Measurements from ENCODE around the gene MED27. TPM values are rescaled to one million over a fixed set of nuclear protein-coding genes. Genes with fewer than 3 reads are reported as not detected.

The MED27 gene
- total and polyA plus RNA-seq, 8 donors = 0.87 to 21.9 (median 12.7) TPM

DNA sequence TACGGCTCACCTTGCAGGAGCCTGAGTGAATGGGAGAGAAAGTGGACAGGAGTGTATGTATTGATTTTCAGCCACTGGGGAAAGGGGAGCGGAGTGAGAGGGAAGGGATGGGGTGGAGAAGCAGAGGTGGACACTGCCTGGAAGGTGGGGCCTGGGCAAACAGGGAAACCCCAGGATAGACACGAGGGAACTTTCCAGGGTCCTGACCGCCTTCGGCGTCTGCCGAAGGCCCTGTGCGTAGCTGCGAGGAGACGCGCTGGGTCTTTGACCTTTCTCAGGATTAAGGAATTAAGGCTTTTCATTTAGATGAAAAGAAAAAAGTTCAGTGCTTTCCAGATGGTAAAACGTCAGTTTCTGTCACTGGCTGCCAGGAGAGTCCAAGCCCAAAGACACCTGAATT is 205.2 kb downstream of the MED27 start:
- TF ChIP-seq, protein P1, sequence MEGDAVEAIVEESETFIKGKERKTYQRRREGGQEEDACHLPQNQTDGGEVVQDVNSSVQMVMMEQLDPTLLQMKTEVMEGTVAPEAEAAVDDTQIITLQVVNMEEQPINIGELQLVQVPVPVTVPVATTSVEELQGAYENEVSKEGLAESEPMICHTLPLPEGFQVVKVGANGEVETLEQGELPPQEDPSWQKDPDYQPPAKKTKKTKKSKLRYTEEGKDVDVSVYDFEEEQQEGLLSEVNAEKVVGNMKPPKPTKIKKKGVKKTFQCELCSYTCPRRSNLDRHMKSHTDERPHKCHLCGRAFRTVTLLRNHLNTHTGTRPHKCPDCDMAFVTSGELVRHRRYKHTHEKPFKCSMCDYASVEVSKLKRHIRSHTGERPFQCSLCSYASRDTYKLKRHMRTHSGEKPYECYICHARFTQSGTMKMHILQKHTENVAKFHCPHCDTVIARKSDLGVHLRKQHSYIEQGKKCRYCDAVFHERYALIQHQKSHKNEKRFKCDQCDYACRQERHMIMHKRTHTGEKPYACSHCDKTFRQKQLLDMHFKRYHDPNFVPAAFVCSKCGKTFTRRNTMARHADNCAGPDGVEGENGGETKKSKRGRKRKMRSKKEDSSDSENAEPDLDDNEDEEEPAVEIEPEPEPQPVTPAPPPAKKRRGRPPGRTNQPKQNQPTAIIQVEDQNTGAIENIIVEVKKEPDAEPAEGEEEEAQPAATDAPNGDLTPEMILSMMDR (IDR thresholded peaks at IDR 0.05) = no peak
- TF ChIP-seq POLR2AphosphoS5 (IDR thresholded peaks at IDR 0.05) = no peak
- no peak for TF ChIP-seq EP300 (IDR thresholded peaks at IDR 0.05)
- TF ChIP-seq POLR2A (IDR thresholded peaks at IDR 0.05) = no peak
- peaks cover 0 to 39% (median 23%) of the 10 kb centered on the region in 4 donors for H3K36me3 ChIP-seq
- intact Hi-C loops (cut with DNase I; ENCODE audit: low total_unique reads) = no loop called here
- no peak for DNase-seq
- no peaks in the 10 kb centered on the region for H3K9me3 ChIP-seq
- no peaks in the 10 kb centered on the region for H3K4me1 ChIP-seq
- WGBS, 5 donors = 84 to 91% (median 87%) methylated on average over 12 of the region's 12 CpGs
- H3K27me3 ChIP-seq = no peaks in the 10 kb centered on the region
- no peak overlapping the region for H3K27ac ChIP-seq
- no peak overlapping the region for H3K4me3 ChIP-seq

DNA sequence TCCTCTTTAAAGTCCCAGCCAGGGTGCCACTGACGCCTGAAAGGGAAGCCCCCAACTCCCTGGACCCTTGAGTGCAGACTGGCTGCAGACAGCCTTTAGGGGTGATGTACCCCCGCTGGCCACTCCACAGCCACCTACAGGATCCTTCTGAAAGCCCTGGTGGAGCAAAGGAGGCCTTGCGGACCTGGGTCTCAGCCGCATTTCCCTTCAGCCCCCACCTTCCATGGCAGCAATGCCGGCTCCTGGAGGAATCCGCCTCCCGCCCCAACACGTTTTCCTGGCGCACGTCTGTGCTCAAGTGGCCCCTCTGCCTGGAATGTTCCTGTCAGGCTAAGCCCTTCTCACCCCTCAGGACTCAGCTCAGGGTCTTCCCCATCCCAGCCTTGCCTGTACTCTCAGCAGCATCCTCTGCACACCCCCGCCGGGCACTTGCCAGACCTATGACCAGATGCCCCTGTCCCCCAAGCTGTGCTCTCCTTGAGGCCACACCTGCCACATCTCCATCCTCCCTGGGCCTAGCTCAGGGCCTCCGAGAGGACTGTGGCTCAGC is 205.7 kb downstream of the MED27 start:
- Histone ChIP-seq H3K9me3 (no peaks in the 10 kb centered on the region), H3K4me3 (no peak overlapping the region), H3K4me1 (no peaks in the 10 kb centered on the region), H3K27me3 (no peaks in the 10 kb centered on the region), H3K27ac (no peak overlapping the region), H3K36me3 (peaks cover 0 to 35% (median 20%) of the 10 kb centered on the region in 4 donors)
- no peak for DNase-seq
- TF ChIP-seq EP300 (IDR thresholded peaks at IDR 0.05) (no peak), POLR2AphosphoS5 (IDR thresholded peaks at IDR 0.05) (no peak), POLR2A (IDR thresholded peaks at IDR 0.05) (no peak)
- TF ChIP-seq, protein P1 (IDR thresholded peaks at IDR 0.05) = no peak
- intact Hi-C loops (cut with DNase I; ENCODE audit: low total_unique reads) = no loop called here
- WGBS, 5 donors = 89 to 96% (median 94%) methylated on average over 11 to 13 of the region's 13 CpGs

DNA sequence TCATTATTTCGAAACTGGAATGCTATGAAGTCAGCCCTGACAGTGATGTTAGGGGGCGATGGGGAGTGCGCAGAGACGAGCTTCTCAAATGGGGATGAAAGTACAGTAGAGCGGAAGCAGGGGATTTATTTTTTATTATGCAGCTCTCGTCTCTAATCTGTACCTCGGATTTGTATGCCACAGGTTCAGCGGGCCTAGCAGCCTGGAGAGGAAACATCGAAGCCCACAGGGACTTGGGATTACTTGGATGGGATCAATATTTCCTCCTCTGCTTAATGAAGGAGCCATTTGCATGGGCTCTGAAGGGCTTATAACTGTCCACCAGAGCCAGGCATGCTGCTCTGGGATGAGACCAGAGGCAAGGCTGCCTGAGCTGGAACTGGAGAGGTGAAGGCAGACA is 206.3 kb downstream of the MED27 start:
- DNase-seq = no peak
- Histone ChIP-seq H3K27ac (no peak overlapping the region), H3K4me3 (no peak overlapping the region), H3K9me3 (no peaks in the 10 kb centered on the region), H3K36me3 (peaks cover 0 to 37% (median 20%) of the 10 kb centered on the region in 4 donors), H3K4me1 (no peaks in the 10 kb centered on the region), H3K27me3 (no peaks in the 10 kb centered on the region)
- TF ChIP-seq EP300 (IDR thresholded peaks at IDR 0.05) = no peak
- no peak for TF ChIP-seq POLR2A (IDR thresholded peaks at IDR 0.05)
- TF ChIP-seq, protein P1 (IDR thresholded peaks at IDR 0.05) = no peak
- TF ChIP-seq POLR2AphosphoS5 (IDR thresholded peaks at IDR 0.05) = no peak
- 91 to 98% (median 95%) methylated on average over 9 of the region's 9 CpGs for WGBS, 5 donors
- intact Hi-C loops (cut with DNase I; ENCODE audit: low total_unique reads) = no loop called here

DNA sequence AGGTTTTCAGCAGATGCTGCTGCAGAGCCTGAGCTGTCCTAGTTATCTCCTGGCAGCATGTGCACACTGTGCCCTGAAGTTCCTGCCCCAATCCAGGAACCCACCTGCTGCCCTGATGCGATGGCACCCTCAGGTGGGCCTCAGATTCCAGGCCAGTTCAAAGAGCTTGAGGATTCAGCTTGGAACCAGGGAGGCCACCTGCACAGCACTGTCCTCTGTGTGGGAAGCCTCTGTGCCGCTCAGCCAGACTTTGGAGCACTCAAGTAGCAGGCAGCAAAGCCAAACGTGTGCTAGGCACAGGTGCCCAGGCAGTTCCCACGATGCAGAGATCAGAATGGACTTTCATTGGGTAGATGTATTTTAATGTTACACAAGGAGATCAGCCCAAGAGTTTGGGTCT is 207.0 kb downstream of the MED27 start:
- TF ChIP-seq EP300 (IDR thresholded peaks at IDR 0.05) (no peak), POLR2A (IDR thresholded peaks at IDR 0.05) (no peak), POLR2AphosphoS5 (IDR thresholded peaks at IDR 0.05) (no peak)
- TF ChIP-seq, protein P1 (IDR thresholded peaks at IDR 0.05) = no peak
- peaks cover 0 to 37% (median 20%) of the 10 kb centered on the region in 4 donors for H3K36me3 ChIP-seq
- H3K4me1 ChIP-seq = no peaks in the 10 kb centered on the region
- H3K9me3 ChIP-seq = no peaks in the 10 kb centered on the region
- no peak for DNase-seq
- no peaks in the 10 kb centered on the region for H3K27me3 ChIP-seq
- no peak overlapping the region for H3K27ac ChIP-seq
- WGBS, 5 donors = 81 to 97% (median 92%) methylated on average over 3 to 4 of the region's 4 CpGs
- intact Hi-C loops (cut with DNase I; ENCODE audit: low total_unique reads) = no loop called here
- H3K4me3 ChIP-seq = no peak overlapping the region
